ENCODE measurements around the gene ANKRD65. TPM values are rescaled to one million over a fixed set of nuclear protein-coding genes. Genes with fewer than 3 reads are reported as not detected.

ANKRD65 gene
- 3.1 and 4.1 TPM in 2 replicates for total RNA-seq

DNA sequence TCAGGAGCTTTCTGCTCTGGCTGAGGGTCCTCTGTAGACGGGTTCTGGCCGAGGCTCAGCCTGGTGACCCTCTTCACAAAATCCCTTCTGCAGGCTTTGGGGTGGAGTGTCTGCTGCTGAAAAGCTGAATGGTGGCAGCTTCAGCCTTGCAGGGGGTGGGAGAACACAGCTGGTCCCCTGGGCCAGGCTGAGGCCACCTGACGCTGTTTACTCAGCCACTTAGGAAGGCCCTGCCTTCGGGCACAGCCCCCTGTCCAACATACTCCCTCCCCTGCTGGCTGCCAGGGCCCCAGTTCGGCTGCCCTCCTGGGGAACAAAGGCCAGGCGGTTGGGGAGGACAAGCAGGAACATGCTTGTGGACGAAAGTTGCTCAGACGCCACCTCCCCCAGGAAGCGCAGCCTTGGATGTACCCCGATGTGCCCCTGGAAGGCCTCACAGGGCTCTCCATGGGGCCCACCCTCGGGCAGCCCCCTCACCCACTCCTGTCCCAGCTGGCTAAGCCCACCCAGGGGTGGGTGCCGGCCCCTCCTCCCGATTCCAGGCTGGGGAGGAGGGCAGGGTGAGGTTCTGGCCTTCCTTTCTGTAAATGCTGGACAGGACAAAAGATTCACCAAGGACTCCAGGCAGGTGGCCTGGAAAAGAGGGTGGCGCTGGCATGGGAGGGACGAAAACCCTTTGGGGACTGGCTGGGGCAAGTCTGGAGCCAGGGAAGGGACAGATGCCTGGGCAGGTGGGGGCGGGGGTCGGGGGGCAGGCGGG, at the start of gene ANKRD65:
TSS of gene ANKRD65 (minus strand) at position 130 of the 760 bp plus-strand sequence. CDS start 271 bp downstream, outside the sequence.

DNA sequence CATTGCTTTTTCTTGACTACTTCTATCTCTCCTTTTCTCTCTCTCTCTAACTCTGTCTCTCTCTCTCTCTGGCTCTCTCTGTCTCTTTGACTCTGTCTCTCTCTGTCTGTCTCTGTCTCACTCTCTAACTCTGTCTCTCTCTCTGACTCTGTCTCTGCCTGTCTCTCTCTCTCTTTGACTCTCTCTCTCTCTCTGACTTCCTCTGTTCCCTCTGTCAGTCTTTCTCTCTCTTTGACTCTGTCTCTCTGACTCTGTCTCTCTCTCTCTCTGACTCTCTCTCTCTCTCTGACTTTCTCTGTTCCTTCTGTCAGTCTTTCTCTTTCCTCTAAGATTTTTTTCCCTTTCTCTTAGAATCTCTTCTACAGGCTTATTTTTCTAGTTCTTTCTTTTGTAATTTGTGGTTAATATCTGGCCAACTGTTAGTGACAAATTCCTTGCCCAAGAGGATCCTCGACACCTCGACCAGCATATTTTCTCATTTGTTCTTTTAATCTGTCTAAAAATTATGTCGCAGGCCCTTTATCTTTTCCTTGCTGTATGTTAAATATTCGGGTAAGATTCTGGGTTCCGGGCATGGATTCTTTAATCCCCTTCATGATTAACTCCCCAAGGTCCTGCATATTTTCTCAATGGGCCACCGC, 28.1 kb upstream of the ANKRD65 start, which contains the start of gene ATAD3C:
TSS of gene ATAD3C (plus strand) at position 591 of the 641 bp plus-strand sequence. CDS start 995 bp downstream, outside the sequence.

GRCh38 chr1:1435106-1435903, 14.2 kb upstream of the ANKRD65 start, which contains the start of gene VWA1:
Gene VWA1, plus strand, starts transcription at chr1:1435690. Its CDS starts 59 bp downstream, at chr1:1435749.

DNA sequence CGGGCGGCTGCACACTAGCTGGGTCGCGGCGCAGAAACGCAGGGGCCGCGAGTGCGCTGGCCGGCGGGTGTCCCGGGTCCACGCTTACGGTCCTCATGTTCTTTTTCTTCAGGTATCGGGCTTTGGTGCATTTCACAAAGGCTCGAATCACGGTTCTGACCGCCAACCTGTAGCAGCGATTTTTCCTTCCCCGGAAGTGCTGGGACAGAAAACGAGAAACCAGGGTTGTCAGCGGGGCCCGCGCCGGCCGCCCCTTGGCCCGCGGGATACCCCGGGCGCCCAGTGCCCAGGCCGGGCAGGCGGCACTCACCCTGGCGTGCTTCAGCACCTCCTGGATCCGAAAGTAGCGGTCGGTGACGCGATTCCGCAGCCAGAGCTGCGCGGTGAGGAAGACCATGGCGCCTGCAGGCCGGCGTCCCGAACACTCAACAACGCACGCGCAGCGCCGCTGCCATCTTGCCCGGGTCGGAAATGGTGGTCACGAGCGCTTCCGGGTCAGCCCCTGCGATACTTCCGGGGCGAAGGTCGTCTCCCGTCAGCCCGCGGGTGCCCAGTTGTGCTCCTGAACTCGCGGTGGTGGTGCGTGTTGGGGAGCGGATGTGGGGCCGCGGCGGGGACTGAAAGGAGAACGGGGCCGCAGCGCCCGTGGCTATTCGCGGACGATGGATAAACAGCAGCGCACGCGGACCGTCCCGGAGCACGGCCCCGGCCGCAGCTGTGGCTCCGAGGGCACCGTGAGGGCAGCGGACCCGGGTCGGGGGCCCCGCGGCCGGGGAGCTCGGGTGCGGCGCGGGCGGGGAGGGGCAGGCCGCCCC, 14.0 kb downstream of the ANKRD65 start, which contains the start of gene MRPL20:
TSS of gene MRPL20 (minus strand) at position 473 of the 815 bp plus-strand sequence. CDS start at position 397, 76 bp downstream.

DNA sequence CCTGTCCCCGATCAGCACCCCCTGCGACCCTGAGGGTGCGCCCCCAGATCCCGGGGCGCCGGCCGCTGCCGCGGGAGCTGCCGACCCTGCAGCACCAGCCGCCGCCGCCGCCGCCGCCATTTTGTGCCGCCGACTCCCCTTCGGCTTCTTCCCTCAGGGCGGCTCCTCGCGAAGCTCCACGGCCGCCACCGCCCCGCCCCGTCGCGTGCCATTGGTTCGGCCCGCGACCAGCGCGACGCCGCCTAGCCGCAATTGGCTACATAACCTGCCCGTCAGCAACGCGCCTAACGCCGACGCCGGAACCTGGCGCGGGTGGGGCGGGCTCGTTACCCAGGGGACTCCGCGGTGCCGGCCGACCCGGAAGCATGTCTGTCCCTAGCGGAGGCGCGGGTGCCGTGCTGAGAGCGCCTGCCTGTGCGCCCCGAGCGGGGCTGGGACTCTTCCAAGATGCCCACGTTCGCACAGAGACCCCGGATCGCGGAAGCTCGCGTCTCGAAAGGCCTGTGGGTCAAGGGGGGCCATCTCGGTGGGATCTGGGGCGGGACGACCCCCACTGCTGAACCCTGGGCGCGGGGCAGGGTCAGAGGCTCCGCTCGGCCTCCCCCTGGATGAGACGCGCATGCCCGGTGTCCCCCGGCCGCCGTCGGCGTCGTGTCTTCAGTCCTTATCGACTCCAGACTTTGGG, 21.7 kb downstream of the ANKRD65 start, which contains the start of gene CCNL2:
TSS of gene CCNL2 (minus strand) at position 149 of the 685 bp plus-strand sequence. CDS start at position 120, 29 bp downstream.

GRCh38 chr1:1374929-1375662, 46.0 kb downstream of the ANKRD65 start, which contains the start of gene AURKAIP1:
Gene AURKAIP1, minus strand, starts transcription at chr1:1375207. Its CDS starts 451 bp downstream, at chr1:1374756.

Other genes with a start within 250 kb of the ANKRD65 start
- not detected in 2 replicates for gene TTLL10, start 247.4 kb downstream of the ANKRD65 start, total RNA-seq
- gene TNFRSF18, start 214.7 kb downstream of the ANKRD65 start, total RNA-seq, result 0.08 and 2.1 TPM in 2 replicates
- 2.3 TPM in 1 of 2 replicates, not detected in the other for gene TNFRSF4, start 207.1 kb downstream of the ANKRD65 start, total RNA-seq
- 198 and 213 TPM in 2 replicates for gene SDF4, start 189.3 kb downstream of the ANKRD65 start, total RNA-seq
- gene B3GALT6, start 189.0 kb downstream of the ANKRD65 start, total RNA-seq, result 31.2 and 33.3 TPM in 2 replicates
- 0.88 and 1.0 TPM in 2 replicates for gene C1QTNF12, start 174.6 kb downstream of the ANKRD65 start, total RNA-seq
- gene UBE2J2, start 147.4 kb downstream of the ANKRD65 start, total RNA-seq, result 54.6 and 59.0 TPM in 2 replicates
- gene SCNN1D, start 140.8 kb downstream of the ANKRD65 start, total RNA-seq, result 0.13 and 1.9 TPM in 2 replicates
- gene ACAP3, start 113.3 kb downstream of the ANKRD65 start, total RNA-seq, result 18.0 and 42.2 TPM in 2 replicates
- 22.8 and 29.1 TPM in 2 replicates for gene PUSL1, start 112.7 kb downstream of the ANKRD65 start, total RNA-seq
- gene INTS11, start 96.6 kb downstream of the ANKRD65 start, total RNA-seq, result 66.5 and 80.2 TPM in 2 replicates
- gene CPTP, start 96.5 kb downstream of the ANKRD65 start, total RNA-seq, result 19.5 and 24.6 TPM in 2 replicates
- under 0.01 and 0.26 TPM in 2 replicates for gene TAS1R3, start 90.0 kb downstream of the ANKRD65 start, total RNA-seq
- gene DVL1, start 71.9 kb downstream of the ANKRD65 start, total RNA-seq, result 40.4 and 50.7 TPM in 2 replicates
- gene MXRA8, start 62.7 kb downstream of the ANKRD65 start, total RNA-seq, result 281 and 666 TPM in 2 replicates
- 119 and 199 TPM in 2 replicates for gene AURKAIP1, start 46.1 kb downstream of the ANKRD65 start, total RNA-seq
- 28.2 and 115 TPM in 2 replicates for gene CCNL2, start 21.9 kb downstream of the ANKRD65 start, total RNA-seq
- gene MRPL20, start 14.0 kb downstream of the ANKRD65 start, total RNA-seq, result 120 and 138 TPM in 2 replicates
- gene VWA1, start 14.4 kb upstream of the ANKRD65 start, total RNA-seq, result 30.5 and 35.1 TPM in 2 replicates
- 0.13 TPM in 1 of 2 replicates, not detected in the other for gene ATAD3C, start 28.4 kb upstream of the ANKRD65 start, total RNA-seq
- gene ATAD3B, start 50.5 kb upstream of the ANKRD65 start, total RNA-seq, result 11.4 and 20.0 TPM in 2 replicates
- 15.3 and 45.6 TPM in 2 replicates for gene ATAD3A, start 90.9 kb upstream of the ANKRD65 start, total RNA-seq
- 4.4 and 10.3 TPM in 2 replicates for gene TMEM240, start 119.3 kb upstream of the ANKRD65 start, total RNA-seq
- gene SSU72, start 153.6 kb upstream of the ANKRD65 start, total RNA-seq, result 107 and 127 TPM in 2 replicates
- gene FNDC10, start 178.9 kb upstream of the ANKRD65 start, total RNA-seq, result 5.6 and 6.3 TPM in 2 replicates
- 21.3 and 43.8 TPM in 2 replicates for gene MIB2, start 194.2 kb upstream of the ANKRD65 start, total RNA-seq
- gene MMP23B, start 210.9 kb upstream of the ANKRD65 start, total RNA-seq, result 9.3 and 90.0 TPM in 2 replicates
- gene CDK11B, start 237.7 kb upstream of the ANKRD65 start, total RNA-seq, result 9.6 and 14.5 TPM in 2 replicates

Data from epithelial cell of alveolus of lung (primary cell).